Muscle of leg (tissue), 11 donors: Measurements from ENCODE around the gene ZNF324. TPM values are rescaled to one million over a fixed set of nuclear protein-coding genes. Genes with fewer than 3 reads are reported as not detected.
"Not testable (repeated sequence)": the region's sequence is repeated elsewhere in the genome, so short reads cannot be mapped to it uniquely, and the experiment has no call there.

ENCODE experiments used
- DNase-seq: peaks from one replicate; pipeline ENCODE4 v3.0.0; 2013
- H3K27ac ChIP-seq: one replicate; pipeline ENCODE4 v1.5.1; 2013; ENCODE audit warnings: mild to moderate bottlenecking, low read length, control low read depth
- H3K27me3 ChIP-seq: one replicate; pipeline ENCODE4 v1.6.1; 2013; ENCODE audit warnings: low read length; ENCODE audit not compliant: control insufficient read depth, insufficient read depth
- H3K36me3 ChIP-seq: one replicate; pipeline ENCODE4 v1.6.1; 2013; ENCODE audit warnings: low read length; ENCODE audit not compliant: control insufficient read depth, insufficient read depth
- H3K4me1 ChIP-seq: one replicate; pipeline ENCODE4 v1.6.1; 2013; ENCODE audit warnings: low read length; ENCODE audit not compliant: control insufficient read depth, insufficient read depth
- H3K4me3 ChIP-seq: one replicate; pipeline ENCODE4 v1.5.1; 2013; ENCODE audit warnings: low read length, control low read depth
- H3K9me3 ChIP-seq: replicated peaks from 2 replicates; pipeline ENCODE4 v1.6.1; 2013; ENCODE audit warnings: low read depth, low read length; ENCODE audit not compliant: control insufficient read depth
- WGBS: methylation state at CpG from one replicate; pipeline ENCODE4 v1.1.5; 2013; ENCODE audit warnings: missing lambda C conversion rate; ENCODE audit not compliant: insufficient coverage; 5-methylcytosine and 5-hydroxymethylcytosine counted together
- polyA plus RNA-seq, 8 donors: library from polyadenylated mRNA; unstranded; fragments of 120-200 nt; gene quantifications; one replicate each; pipeline versions ENCODE4 v1.2.1 to v1.2.3, GENCODE V29; 2013; ENCODE audit warnings: inconsistent platforms in 1 of 8, low replicate concordance in 1 of 8; ENCODE audit not compliant: insufficient read length in 8 of 8, insufficient read depth in 1 of 8
- total RNA-seq: library from RNA; stranded (reverse); fragments of 120-200 nt; gene quantifications from one replicate; pipeline ENCODE4 v1.2.4, GENCODE V29; 2013

ZNF324 gene
- total and polyA plus RNA-seq, 9 donors: 4.8 to 7.3 (median 6.0) TPM

DNA sequence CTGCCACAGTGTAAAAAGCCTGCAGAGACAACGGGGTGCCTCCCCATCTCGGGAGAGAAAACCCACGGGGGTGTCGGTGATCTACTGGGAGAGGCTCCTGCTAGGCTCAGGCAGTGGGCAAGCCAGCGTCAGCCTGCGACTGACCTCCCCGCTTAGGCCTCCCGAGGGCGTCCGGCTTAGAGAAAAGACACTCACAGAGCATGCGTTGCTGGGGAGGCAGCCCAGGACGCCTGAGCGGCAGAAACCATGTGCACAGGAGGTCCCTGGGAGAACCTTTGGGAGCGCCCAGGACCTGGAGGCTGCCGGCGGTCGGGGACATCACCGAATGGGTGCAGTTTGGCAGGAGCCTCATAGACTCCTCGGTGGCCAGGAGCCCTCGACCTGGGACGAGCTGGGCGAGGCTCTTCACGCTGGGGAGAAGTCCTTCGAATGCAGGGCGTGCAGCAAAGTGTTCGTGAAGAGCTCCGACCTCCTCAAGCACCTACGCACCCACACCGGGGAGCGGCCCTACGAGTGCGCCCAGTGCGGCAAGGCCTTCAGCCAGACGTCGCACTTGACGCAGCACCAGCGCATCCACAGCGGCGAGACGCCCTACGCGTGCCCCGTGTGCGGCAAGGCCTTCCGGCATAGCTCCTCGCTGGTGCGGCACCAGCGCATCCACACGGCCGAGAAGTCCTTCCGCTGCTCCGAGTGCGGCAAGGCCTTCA, 4.1 kb downstream of the ZNF324 start:
- H3K9me3 ChIP-seq, H3K27ac ChIP-seq, H3K4me3 ChIP-seq, DNase-seq, H3K27me3 ChIP-seq: not testable (repeated sequence)
- 92% methylated on average over 13 of the region's 53 CpGs for WGBS
- H3K4me1 ChIP-seq: peaks cover 22% of the 10 kb centered on the region
- peaks cover 41% of the 10 kb centered on the region for H3K36me3 ChIP-seq

DNA sequence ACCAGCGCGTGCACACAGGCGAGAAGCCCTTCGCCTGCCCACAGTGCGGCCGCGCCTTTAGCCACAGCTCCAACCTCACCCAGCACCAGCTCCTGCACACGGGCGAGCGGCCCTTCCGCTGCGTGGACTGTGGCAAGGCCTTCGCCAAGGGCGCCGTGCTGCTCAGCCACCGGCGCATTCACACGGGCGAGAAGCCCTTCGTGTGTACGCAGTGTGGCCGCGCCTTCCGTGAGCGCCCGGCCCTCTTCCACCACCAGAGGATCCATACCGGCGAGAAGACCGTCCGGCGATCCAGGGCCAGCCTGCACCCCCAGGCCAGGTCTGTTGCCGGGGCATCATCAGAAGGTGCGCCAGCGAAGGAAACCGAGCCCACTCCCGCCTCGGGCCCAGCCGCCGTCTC, 4.9 kb downstream of the ZNF324 start:
- H3K4me3 ChIP-seq: no peak overlapping the region

DNA sequence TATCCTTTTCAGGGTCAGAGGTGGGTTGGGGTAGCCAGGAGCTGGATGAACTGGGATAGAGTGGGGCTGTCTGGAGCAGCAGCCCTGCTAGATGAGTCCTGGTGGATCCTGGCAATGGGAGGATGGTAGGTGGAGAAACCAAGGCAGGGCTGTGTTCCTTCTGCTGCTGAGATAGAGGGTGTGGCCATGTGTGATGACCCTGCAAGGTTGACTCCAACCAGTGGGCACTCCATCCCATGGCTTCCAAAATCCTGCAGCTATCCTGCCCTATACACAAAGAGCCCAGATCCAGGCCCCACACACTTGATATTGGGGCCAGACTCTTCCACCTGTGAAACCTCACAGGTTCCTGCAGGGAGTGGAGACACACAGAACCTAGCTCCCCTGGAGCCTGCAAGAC, 6.9 kb downstream of the ZNF324 start:
- no peak overlapping the region for H3K27ac ChIP-seq
- H3K9me3 ChIP-seq: no peaks in the 10 kb centered on the region
- no peaks in the 10 kb centered on the region for H3K27me3 ChIP-seq
- peaks cover 48% of the 10 kb centered on the region for H3K36me3 ChIP-seq
- H3K4me3 ChIP-seq: no peak overlapping the region
- no peak for DNase-seq
- peaks cover 19% of the 10 kb centered on the region for H3K4me1 ChIP-seq

More for the DNA sequence above, 4.9 kb downstream of the ZNF324 start:
- Histone ChIP-seq H3K4me1 (peaks cover 24% of the 10 kb centered on the region), H3K36me3 (peaks cover 41% of the 10 kb centered on the region), H3K27ac (no peak overlapping the region), H3K27me3 (no peaks in the 10 kb centered on the region), H3K9me3 (no peaks in the 10 kb centered on the region)
- DNase-seq: no peak
- WGBS: 93% methylated on average over 38 of the region's 39 CpGs

DNA sequence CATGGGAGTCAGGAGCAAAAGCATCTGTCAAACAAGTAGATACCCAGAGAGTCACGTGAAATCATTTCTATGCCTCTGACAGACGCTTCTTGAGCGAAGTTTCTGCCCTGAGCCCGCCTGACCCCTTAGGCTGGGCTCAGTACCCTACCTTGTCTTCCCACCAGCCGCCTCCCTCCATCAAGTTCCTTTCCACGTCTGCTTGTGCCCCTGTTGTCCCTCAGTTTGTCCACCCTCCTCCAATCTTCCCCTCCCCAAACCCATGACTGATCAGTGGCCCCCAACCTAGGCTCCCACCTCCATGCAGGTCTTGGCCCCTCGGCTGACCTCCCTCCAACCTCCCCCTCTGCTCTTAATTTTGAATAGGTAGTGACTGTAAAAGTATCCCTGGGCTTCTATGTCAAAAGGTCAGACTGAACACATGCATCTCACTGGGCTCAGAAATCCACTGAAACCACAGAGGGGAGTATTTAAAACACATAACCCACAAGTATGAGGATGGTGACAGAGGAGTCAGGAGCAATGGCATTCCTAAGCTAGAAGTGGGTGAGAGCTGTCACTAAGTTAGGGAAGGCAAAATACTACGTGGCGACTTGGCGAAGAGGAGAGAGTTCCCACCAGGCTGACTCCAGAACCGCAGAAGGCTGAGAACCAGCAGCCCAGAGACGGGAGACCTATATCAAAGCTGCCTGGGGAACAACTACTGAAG, 7.6 kb downstream of the ZNF324 start:
- H3K27me3 ChIP-seq: no peaks in the 10 kb centered on the region
- DNase-seq: no peak
- 80% methylated on average over 11 of the region's 12 CpGs for WGBS
- H3K36me3 ChIP-seq: peaks cover 50% of the 10 kb centered on the region
- H3K4me1 ChIP-seq: peaks cover 19% of the 10 kb centered on the region
- H3K4me3 ChIP-seq: no peak overlapping the region
- H3K9me3 ChIP-seq: no peaks in the 10 kb centered on the region
- no peak overlapping the region for H3K27ac ChIP-seq

DNA sequence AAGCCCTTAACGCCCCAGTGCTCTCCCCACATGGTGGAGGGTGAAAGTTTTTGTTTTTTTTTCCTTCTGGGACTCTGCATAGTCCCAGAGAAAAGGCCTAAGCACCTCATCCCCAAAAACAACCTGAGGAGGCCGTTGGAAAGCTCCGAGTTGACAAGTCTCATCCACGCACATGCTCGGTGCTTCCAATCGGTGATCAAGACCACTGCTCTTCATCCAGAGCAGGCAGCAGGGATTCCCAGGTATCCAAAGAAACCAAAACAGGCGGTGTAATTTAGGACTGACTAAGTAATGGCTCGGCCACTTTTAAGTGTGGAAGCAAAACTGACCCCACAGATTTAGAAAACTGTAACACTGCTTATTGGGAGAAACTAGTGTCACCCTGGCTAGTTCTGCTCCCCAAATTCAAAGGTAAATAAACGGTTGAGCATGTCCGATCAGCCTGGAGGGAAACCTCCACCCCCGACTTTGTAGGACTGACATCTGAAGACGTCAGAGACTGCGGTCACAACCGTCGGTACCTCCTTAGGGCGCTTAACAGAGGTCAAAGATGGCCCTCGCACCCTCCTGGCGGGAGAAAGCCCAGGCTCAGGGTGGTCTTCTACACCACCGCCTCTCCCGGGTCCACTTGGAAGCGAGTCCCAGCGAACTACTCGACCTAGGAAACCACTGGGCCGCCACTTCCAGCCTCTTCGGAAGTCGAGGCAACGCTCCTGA, 8.3 kb downstream of the ZNF324 start:
- Histone ChIP-seq H3K4me1 (peaks cover 19% of the 10 kb centered on the region), H3K27ac (peak overlapping the region; percentile 94), H3K9me3 (no peaks in the 10 kb centered on the region), H3K27me3 (no peaks in the 10 kb centered on the region), H3K4me3 (peak overlapping the region; percentile 85), H3K36me3 (peaks cover 48% of the 10 kb centered on the region)
- no peak for DNase-seq
- 22% methylated on average over 25 of the region's 27 CpGs for WGBS

DNA sequence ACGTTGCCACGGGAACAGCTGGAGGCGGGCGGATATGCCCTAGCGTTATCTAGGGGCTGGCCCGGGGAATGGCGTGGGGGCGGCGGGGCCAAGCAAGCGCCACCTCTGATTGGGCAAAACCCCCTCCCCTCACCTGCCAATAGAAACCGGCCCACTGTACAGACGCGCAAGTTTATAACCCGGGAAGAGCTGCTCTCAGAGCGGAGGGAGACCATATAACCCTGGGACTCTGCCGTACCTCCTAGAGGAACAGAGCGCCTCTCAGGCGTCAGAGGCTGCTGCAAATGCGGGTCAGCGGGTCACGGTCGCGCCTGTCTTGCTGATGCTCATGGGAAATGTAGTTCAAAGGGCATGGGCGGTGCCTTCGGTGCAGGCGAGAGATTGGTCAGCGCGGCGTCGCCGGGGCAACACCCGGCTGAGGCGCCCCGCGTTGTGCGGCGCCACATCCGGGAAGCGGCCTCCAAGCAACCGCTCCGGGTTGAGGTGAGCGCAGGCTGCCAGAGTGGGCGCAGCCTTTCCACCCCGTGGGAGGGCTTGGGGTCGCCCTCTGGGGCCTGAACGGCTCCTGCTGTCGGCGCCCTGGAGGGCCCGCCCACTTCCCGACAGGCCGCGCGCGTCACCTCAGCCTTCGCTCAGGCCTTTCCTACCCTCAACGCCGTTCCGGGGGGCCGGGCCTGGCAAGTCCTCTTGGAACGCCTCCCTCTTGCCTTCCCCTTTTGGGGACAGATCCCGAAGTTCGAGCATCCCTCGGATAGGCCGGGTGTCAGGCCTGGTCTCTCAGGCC, 9.0 kb downstream of the ZNF324 start, which contains the start of gene ZNF446:
ZNF446 (plus strand) TSS at position 639 of the 784 bp plus-strand sequence. CDS start 867 bp downstream, outside the sequence.
- Histone ChIP-seq H3K4me1 (peaks cover 19% of the 10 kb centered on the region), H3K9me3 (no peaks in the 10 kb centered on the region), H3K4me3 (peak within 1 kb of the TSS; percentile 85), H3K27me3 (no peaks in the 10 kb centered on the region), H3K36me3 (peaks cover 49% of the 10 kb centered on the region), H3K27ac (peak within 1 kb of the TSS; percentile 94)
- WGBS: under 1% methylated on average over 64 of the region's 64 CpGs
- DNase-seq: peak; percentile 99

DNA sequence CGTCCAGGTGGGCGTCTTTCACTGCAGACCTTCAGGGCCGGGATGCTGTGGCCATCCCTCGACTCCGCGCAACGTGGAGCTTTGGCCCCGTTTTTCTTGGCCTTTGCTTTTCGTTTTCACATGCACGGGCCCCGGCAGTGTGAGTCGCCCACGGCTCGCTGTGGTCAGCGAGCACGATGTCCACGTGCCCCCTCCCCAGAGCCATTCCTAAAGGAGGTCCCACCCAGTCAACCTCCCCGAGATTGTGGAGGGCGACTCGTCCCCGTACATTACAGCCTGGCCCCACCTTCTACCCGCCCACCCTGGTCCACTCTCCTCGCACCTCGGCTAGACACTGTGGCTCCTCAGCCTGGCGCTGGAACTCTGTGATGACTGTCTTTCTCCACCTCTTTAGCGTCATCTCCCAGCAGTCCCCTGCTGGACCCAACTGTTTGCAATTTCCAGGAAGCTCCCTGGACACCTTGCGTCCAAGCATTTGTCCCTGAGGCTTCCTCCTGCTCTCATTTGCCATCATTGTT, 9.7 kb downstream of the ZNF324 start:
- peak; percentile 56 for DNase-seq
- Histone ChIP-seq H3K27ac (peak overlapping the region; percentile 94), H3K4me1 (peaks cover 19% of the 10 kb centered on the region), H3K4me3 (peak overlapping the region; percentile 85), H3K9me3 (no peaks in the 10 kb centered on the region), H3K36me3 (peaks cover 53% of the 10 kb centered on the region), H3K27me3 (no peaks in the 10 kb centered on the region)
- WGBS: 3% methylated on average over 22 of the region's 27 CpGs

DNA sequence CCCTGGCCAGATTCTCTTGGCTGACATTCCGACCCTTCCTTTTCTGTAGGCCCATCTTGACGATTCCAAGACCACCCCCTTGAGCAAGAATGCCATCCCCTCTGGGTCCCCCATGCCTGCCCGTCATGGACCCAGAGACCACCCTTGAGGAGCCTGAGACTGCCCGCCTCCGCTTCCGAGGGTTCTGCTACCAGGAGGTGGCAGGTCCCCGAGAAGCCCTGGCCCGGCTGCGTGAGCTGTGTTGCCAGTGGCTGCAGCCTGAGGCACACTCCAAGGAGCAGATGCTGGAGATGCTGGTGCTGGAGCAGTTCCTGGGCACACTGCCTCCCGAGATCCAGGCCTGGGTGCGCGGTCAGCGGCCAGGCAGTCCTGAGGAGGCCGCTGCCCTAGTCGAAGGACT, 10.2 kb downstream of the ZNF324 start:
- Histone ChIP-seq H3K27ac (peak overlapping the region; percentile 44), H3K9me3 (no peaks in the 10 kb centered on the region), H3K4me3 (no peak overlapping the region), H3K27me3 (no peaks in the 10 kb centered on the region), H3K36me3 (peaks cover 48% of the 10 kb centered on the region), H3K4me1 (peaks cover 19% of the 10 kb centered on the region)
- no peak for DNase-seq
- WGBS: 84% methylated on average over 10 of the region's 15 CpGs

DNA sequence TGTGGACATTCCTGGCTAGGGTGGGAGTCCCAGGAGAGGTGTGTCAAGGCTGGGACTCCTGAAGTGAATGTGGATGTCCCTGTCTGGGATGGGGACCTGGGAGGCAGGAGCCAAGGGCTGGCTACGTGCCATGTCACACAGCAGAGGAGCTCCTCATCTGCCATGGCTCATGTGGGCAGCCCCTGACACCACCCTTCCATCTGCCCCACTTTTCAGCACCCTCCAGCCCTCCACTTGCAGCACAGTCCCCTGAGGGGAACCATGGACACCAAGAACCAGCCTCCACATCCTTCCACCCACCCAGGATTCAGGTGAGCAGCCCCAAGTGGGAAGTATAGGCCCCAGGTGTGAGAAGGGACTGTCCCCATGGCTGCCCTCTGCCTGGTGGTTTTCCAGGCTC, 11.0 kb downstream of the ZNF324 start:
- DNase-seq: no peak
- peaks cover 44% of the 10 kb centered on the region for H3K36me3 ChIP-seq
- WGBS: no CpG with 5 or more reads among the region's 1 CpG
- H3K27ac ChIP-seq: no peak overlapping the region
- no peaks in the 10 kb centered on the region for H3K27me3 ChIP-seq
- peaks cover 19% of the 10 kb centered on the region for H3K4me1 ChIP-seq
- no peaks in the 10 kb centered on the region for H3K9me3 ChIP-seq
- no peak overlapping the region for H3K4me3 ChIP-seq
